ENCODE results near the gene MED27. TPM values are rescaled to one million over a fixed set of nuclear protein-coding genes. Genes with fewer than 3 reads are reported as not detected.

The MED27 gene
- total and polyA plus RNA-seq, 8 donors = 3.2 to 11.7 (median 5.8) TPM

GRCh38 chr9:132027752-132028663 lies 51.7 kb downstream of the MED27 start:
- Histone ChIP-seq H3K27ac (no peak overlapping the region), H3K27me3 (no peaks in the 10 kb centered on the region), H3K4me1 (peaks cover 0 to 5% (median 0%) of the 10 kb centered on the region in 3 donors), H3K9me3 (no peaks in the 10 kb centered on the region), H3K4me3 (no peak overlapping the region), H3K36me3 (no peaks in the 10 kb centered on the region)
- ATAC-seq = peak in 2 of 4 donors; percentile 18 to 42
- TF ChIP-seq CTCF (IDR thresholded peaks at IDR 0.05) = no peak
- intact Hi-C loops (cut with DNase I) = no loop called here
- no peak for DNase-seq
- 83 to 85% methylated on average over 6 to 7 of the region's 7 CpGs for WGBS, 2 donors
- FAIRE-seq = no peak

GRCh38 chr9:132026932-132027585 lies 52.6 kb downstream of the MED27 start:
- no peak overlapping the region for H3K4me3 ChIP-seq
- ATAC-seq (no peak), FAIRE-seq (no peak), DNase-seq (no peak)
- H3K9me3 ChIP-seq = no peaks in the 10 kb centered on the region
- WGBS, 2 donors = 93 to 95% methylated on average over 12 of the region's 12 CpGs
- no peak overlapping the region for H3K27ac ChIP-seq
- intact Hi-C loops (cut with DNase I) = no loop called here
- H3K36me3 ChIP-seq = no peaks in the 10 kb centered on the region
- H3K27me3 ChIP-seq = no peaks in the 10 kb centered on the region
- TF ChIP-seq CTCF (IDR thresholded peaks at IDR 0.05) = no peak
- peaks cover 0 to 5% (median 0%) of the 10 kb centered on the region in 3 donors for H3K4me1 ChIP-seq

GRCh38 chr9:132025766-132026165 lies 53.9 kb downstream of the MED27 start:
- FAIRE-seq = no peak
- intact Hi-C loops (cut with DNase I) = no loop called here
- ATAC-seq = no peak
- Histone ChIP-seq H3K9me3 (no peaks in the 10 kb centered on the region), H3K27ac (no peak overlapping the region), H3K4me3 (no peak overlapping the region), H3K36me3 (no peaks in the 10 kb centered on the region), H3K27me3 (no peaks in the 10 kb centered on the region), H3K4me1 (peaks cover 4 to 7% (median 5%) of the 10 kb centered on the region in 3 donors)
- no peak for DNase-seq
- TF ChIP-seq CTCF (IDR thresholded peaks at IDR 0.05) = no peak
- 78 to 87% methylated on average over 3 of the region's 3 CpGs for WGBS, 2 donors

GRCh38 chr9:132024589-132024988 lies 55.1 kb downstream of the MED27 start:
- H3K36me3 ChIP-seq = no peaks in the 10 kb centered on the region
- FAIRE-seq = no peak
- DNase-seq = no peak
- no peaks in the 10 kb centered on the region for H3K27me3 ChIP-seq
- TF ChIP-seq CTCF (IDR thresholded peaks at IDR 0.05) = no peak
- no peak overlapping the region for H3K4me3 ChIP-seq
- ATAC-seq = no peak
- no peaks in the 10 kb centered on the region for H3K9me3 ChIP-seq
- intact Hi-C loops (cut with DNase I) = no loop called here
- WGBS, 2 donors = 61 to 64% methylated on average over 7 of the region's 7 CpGs
- peaks cover 4 to 7% (median 4%) of the 10 kb centered on the region in 3 donors for H3K4me1 ChIP-seq
- no peak overlapping the region for H3K27ac ChIP-seq

Measured in pancreas (tissue), 10 donors.